Endothelial cell of coronary artery (primary cell): ENCODE measurements around the gene MAML3. TPM values are rescaled to one million over a fixed set of nuclear protein-coding genes. Genes with fewer than 3 reads are reported as not detected.

Experiments used
- total RNA-seq: library from RNA; depleted of rRNA; stranded (reverse); fragments of >200 nt; gene quantifications from 2 replicates; pipeline ENCODE4 v1.2.3, GENCODE V29; 2014

Gene MAML3
- 8.1 and 9.2 TPM in 2 replicates for total RNA-seq

DNA sequence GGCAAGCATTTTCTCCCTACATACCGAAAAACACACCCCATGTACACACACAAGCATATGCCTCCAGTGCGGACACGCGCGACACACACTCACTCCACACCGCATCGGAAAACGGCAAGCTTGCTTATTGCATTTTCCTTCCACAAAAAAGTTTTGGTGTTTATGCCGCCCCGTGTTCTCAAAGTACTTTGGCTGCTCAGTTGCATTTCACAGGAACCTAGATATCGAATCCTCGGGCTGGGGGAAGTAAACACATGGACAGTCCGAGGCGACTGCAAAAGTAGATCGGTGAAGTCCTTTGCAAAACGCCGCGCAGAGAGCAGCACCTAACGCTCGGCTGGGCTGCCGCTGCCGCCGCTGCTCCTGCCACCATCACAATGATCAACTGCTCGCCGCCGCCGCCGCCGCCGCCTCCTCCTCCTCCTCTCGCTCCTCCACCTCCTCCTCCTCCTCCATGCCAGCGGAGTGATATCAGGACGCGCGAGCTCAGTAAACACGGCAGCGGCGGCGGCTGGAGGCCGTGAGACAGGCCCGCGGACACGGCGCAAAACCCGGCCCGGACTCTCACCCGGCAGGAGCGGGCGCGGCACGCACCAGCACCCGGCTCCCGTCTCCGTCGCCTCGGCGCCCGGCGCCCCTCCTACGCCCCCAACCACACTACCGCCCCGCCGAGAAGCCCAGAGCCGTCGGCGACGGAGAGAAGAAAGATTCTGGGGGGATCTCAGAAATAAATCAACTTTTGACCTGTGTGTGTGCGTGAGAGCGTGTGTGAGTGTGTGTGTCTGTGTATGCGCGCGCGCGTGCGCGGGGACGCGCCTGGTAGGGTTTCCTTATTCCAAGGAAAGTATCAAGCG is at the start of gene MAML3:
Gene MAML3 (minus strand): TSS at position 467 of the 854 bp plus-strand sequence. CDS start 857 bp downstream, outside the sequence.

Other genes starting within 250 kb of the MAML3 start
- gene SCOC, start 219.5 kb upstream of the MAML3 start, total RNA-seq: 29.5 and 35.8 TPM in 2 replicates